IMR-90 (cell line): Measurements from ENCODE around the gene ZFAND5. TPM values are rescaled to one million over a fixed set of nuclear protein-coding genes. Genes with fewer than 3 reads are reported as not detected.

Source experiments
- ATAC-seq: fragments of 200-7000 bp; cut with Tn5 transposase; 2 replicates; pipeline ENCODE4 v1.9.1; 2020; ENCODE audit warnings: low read depth, mild to moderate bottlenecking, moderate library complexity
- BruUV-seq: library from RNA; stranded (reverse); fragments of 400-500 nt; replicated peaks from 2 replicates; lab custom pipeline; 2021; lab: Mats Ljungman, UMichigan
- CTCF ChIA-PET: fragments of 300-600 bp; formaldehyde crosslinking; extraction: SDS; loops from one replicate; lab custom pipeline; 2021; ENCODE audit warnings: antibody characterized with exemption; lab: Yijun Ruan, JAX
- POLR2A ChIA-PET: fragments of 300-600 bp; sonication (Branson Sonifier 250); formaldehyde crosslinking; loops from one replicate; lab custom pipeline; 2022; ENCODE audit warnings: antibody characterized with exemption; ENCODE audit not compliant: unreplicated experiment; lab: Charles Lee
- DNase-seq: peaks from one replicate; pipeline ENCODE4 v3.0.0; 2013
- H2AFZ ChIP-seq: replicated peaks from 2 replicates; pipeline ENCODE3; 2013; ENCODE audit warnings: low read length, mild to moderate bottlenecking; ENCODE audit not compliant: poor library complexity
- H2AK5ac ChIP-seq: 2 replicates; pipeline ENCODE4 v1.6.1; 2013; ENCODE audit warnings: low read depth, low read length, inconsistent platforms
- H2AK9ac ChIP-seq: replicated peaks from 2 replicates; pipeline ENCODE3; 2013; ENCODE audit warnings: mild to moderate bottlenecking, low read depth, low read length, moderate library complexity; ENCODE audit not compliant: poor library complexity
- H2BK120ac ChIP-seq: 2 replicates; pipeline ENCODE4 v1.6.1; 2013; ENCODE audit warnings: low read depth, low read length, inconsistent platforms
- H2BK15ac ChIP-seq: 3 replicates; pipeline ENCODE4 v1.6.1; 2013; ENCODE audit warnings: low read depth, low read length, inconsistent platforms
- H2BK20ac ChIP-seq: 2 replicates; pipeline ENCODE4 v1.6.1; 2013; ENCODE audit warnings: low read depth, mild to moderate bottlenecking, inconsistent platforms, low read length, moderate library complexity
- H2BK5ac ChIP-seq: 2 replicates; pipeline ENCODE4 v1.6.1; 2013; ENCODE audit warnings: mild to moderate bottlenecking, low read depth, low read length, inconsistent platforms; ENCODE audit not compliant: poor library complexity, severe bottlenecking
- H3K14ac ChIP-seq: replicated peaks from 2 replicates; pipeline ENCODE4 v1.6.1; 2013; ENCODE audit warnings: low read depth, low read length, inconsistent platforms
- H3K18ac ChIP-seq: 2 replicates; pipeline ENCODE4 v1.6.1; 2013; ENCODE audit warnings: low read depth, low read length, control low read depth
- H3K23ac ChIP-seq: 2 replicates; pipeline ENCODE4 v1.6.1; 2013; ENCODE audit warnings: low read depth, low read length, inconsistent platforms
- H3K27ac ChIP-seq: 2 replicates; pipeline ENCODE4 v1.5.1; 2013; ENCODE audit warnings: mild to moderate bottlenecking, control low read depth, low read length; ENCODE audit not compliant: insufficient read depth
- H3K27me3 ChIP-seq: 2 replicates; pipeline ENCODE4 v1.6.1; 2013; ENCODE audit warnings: low read length; ENCODE audit not compliant: control insufficient read depth, insufficient read depth
- H3K36me3 ChIP-seq: 2 replicates; pipeline ENCODE4 v1.6.1; 2013; ENCODE audit warnings: low read length, mixed read lengths; ENCODE audit not compliant: control insufficient read depth, insufficient read depth
- H3K4ac ChIP-seq: 2 replicates; pipeline ENCODE4 v1.6.1; 2013; ENCODE audit warnings: low read depth, low read length, inconsistent platforms
- H3K4me1 ChIP-seq: 2 replicates; pipeline ENCODE4 v1.6.1; 2013; ENCODE audit warnings: low read length, mixed read lengths; ENCODE audit not compliant: control insufficient read depth, insufficient read depth
- H3K4me2 ChIP-seq: 2 replicates; pipeline ENCODE4 v1.6.1; 2013; ENCODE audit warnings: low read depth, mild to moderate bottlenecking, control low read depth, low read length, moderate library complexity
- H3K4me3 ChIP-seq: 2 replicates; pipeline ENCODE4 v1.5.1; 2013; ENCODE audit warnings: low read depth, mild to moderate bottlenecking, control low read depth, low read length, moderate library complexity; ENCODE audit not compliant: insufficient read depth
- H3K56ac ChIP-seq: 2 replicates; pipeline ENCODE4 v1.6.1; 2013; ENCODE audit warnings: low read length, inconsistent platforms; ENCODE audit not compliant: insufficient read depth; ENCODE audit errors: extremely low read depth
- H3K79me1 ChIP-seq, 2 experiments: 2 replicates each; pipeline ENCODE4 v1.6.1; 2013; ENCODE audit warnings: low read length in 2 of 2, inconsistent platforms in 1 of 2, low read depth in 1 of 2
- H3K9ac ChIP-seq: 2 replicates; pipeline ENCODE4 v1.6.1; 2013; ENCODE audit warnings: low read depth, low read length, control low read depth
- H3K9me1 ChIP-seq: 2 replicates; pipeline ENCODE4 v1.6.1; 2013; ENCODE audit warnings: low read length, inconsistent platforms; ENCODE audit not compliant: insufficient read depth
- H3K9me3 ChIP-seq: 2 replicates; pipeline ENCODE4 v1.6.1; 2013; ENCODE audit warnings: low read length; ENCODE audit not compliant: control insufficient read depth, insufficient read depth
- H4K20me1 ChIP-seq: 2 replicates; pipeline ENCODE4 v1.6.1; 2013; ENCODE audit warnings: low read length, inconsistent platforms; ENCODE audit not compliant: insufficient read depth
- H4K5ac ChIP-seq: 2 replicates; pipeline ENCODE4 v1.6.1; 2013; ENCODE audit warnings: mild to moderate bottlenecking, low read depth, low read length, control low read depth
- H4K8ac ChIP-seq, 2 experiments: 2 replicates each; pipeline ENCODE4 v1.6.1; 2013; ENCODE audit warnings: low read depth in 2 of 2, low read length in 2 of 2, control low read depth in 1 of 2, inconsistent platforms in 1 of 2
- H4K91ac ChIP-seq: 2 replicates; pipeline ENCODE4 v1.6.1; 2013; ENCODE audit warnings: low read depth, low read length, inconsistent platforms; ENCODE audit not compliant: insufficient read depth
- BHLHE40 ChIP-seq: fragments of 150-350 bp; IDR thresholded peaks from 2 replicates; pipeline ENCODE4 v1.6.1; 2016; ENCODE audit warnings: mild to moderate bottlenecking, low read depth, low read length
- CEBPB ChIP-seq: IDR thresholded peaks from 2 replicates; pipeline ENCODE4 v1.6.1; 2012; ENCODE audit warnings: low read depth, low read length, improper control_type of control experiment
- FOS ChIP-seq: fragments of 150-350 bp; IDR thresholded peaks from 2 replicates; pipeline ENCODE4 v1.6.1; 2016; ENCODE audit warnings: low read depth, low read length
- MAFK ChIP-seq: IDR thresholded peaks from 2 replicates; pipeline ENCODE4 v1.6.1; 2012; ENCODE audit warnings: low read depth, low read length, improper control_type of control experiment
- MAZ ChIP-seq: IDR thresholded peaks from 2 replicates; pipeline ENCODE4 v1.6.1; 2012; ENCODE audit warnings: low read depth, mild to moderate bottlenecking, low read length, improper control_type of control experiment, moderate library complexity, borderline replicate concordance
- MXI1 ChIP-seq: IDR thresholded peaks from 2 replicates; pipeline ENCODE4 v1.6.1; 2012; ENCODE audit warnings: low read depth, mild to moderate bottlenecking, low read length, moderate library complexity, borderline replicate concordance
- RCOR1 ChIP-seq: IDR thresholded peaks from 2 replicates; pipeline ENCODE4 v1.6.1; 2012; ENCODE audit warnings: mild to moderate bottlenecking, low read length, improper control_type of control experiment; ENCODE audit not compliant: insufficient replicate concordance
- WGBS, 2 experiments: methylation state at CpG; one replicate each; pipeline versions ENCODE4 v1.1.5 to v1.1.7; 2013; ENCODE audit warnings: missing lambda C conversion rate in 2 of 2; ENCODE audit not compliant: insufficient read length in 1 of 2; ENCODE audit errors: extremely low coverage in 2 of 2; 5-methylcytosine and 5-hydroxymethylcytosine counted together
- dilution Hi-C: fragments of 300-500 bp; cut with HindIII; formaldehyde crosslinking; loops from one replicate; pipeline ENCODE4 v1.14.3; 2018; ENCODE audit warnings: low sequenced_read_pairs; ENCODE audit not compliant: unreplicated experiment
- in situ Hi-C: fragments of 300-500 bp; cut with MboI; formaldehyde crosslinking; loops from 3 replicates; pipeline ENCODE4 v1.14.3; 2019; ENCODE audit warnings: low sequenced_read_pairs, inconsistent platforms, mixed read lengths
- intact Hi-C: fragments of 100-400 bp; cut with micrococcal nuclease; formaldehyde crosslinking; loops from 2 replicates; pipeline ENCODE4 v1.10.0; 2022
- polyA plus RNA-seq, 3 experiments: library from polyadenylated mRNA; depleted of rRNA; stranded (reverse); fragments of >200 nt; gene quantifications; 2 replicates each; pipeline ENCODE4 v1.2.3, GENCODE V29; 2012; ENCODE audit warnings: low replicate concordance in 1 of 3
- total RNA-seq: library from RNA; depleted of rRNA; stranded (reverse); fragments of >200 nt; gene quantifications from 2 replicates; pipeline ENCODE4 v1.2.3, GENCODE V29; 2012

Gene ZFAND5
- total and polyA plus RNA-seq, 2 of the 4 experiments (the other 2 are of a cell fraction), result 35.8 to 85.2 TPM

DNA sequence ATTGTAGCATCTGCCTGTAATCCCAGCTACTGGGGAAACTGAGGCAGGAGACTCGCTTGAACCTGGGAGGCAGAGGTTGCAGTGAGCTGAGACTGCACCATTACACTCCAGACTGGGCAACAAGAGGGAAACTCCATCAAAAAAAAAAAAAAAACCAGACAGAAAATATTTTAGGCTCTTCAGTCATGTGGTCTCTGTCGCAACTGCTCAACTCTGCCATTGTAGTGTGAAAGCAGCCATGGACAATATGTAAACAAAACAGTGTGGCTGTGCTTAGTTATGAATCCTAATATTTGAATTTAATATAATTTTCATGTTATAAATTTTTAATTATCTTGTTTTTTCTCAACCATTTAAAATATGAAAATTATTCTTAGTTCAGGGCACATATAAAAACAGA, 38.4 kb downstream of the ZFAND5 start:
- Histone ChIP-seq H4K5ac (no peak overlapping the region), H2AK9ac (no peak overlapping the region), H3K4ac (no peak overlapping the region), H2BK5ac (no peak overlapping the region), H3K14ac (no peak overlapping the region), H3K9me3 (no peaks in the 10 kb centered on the region), H3K36me3 (no peaks in the 10 kb centered on the region), H3K27me3 (no peaks in the 10 kb centered on the region; the same call in 1 of the 2 replicates), H3K4me2 (no peak overlapping the region), H4K8ac (no peak overlapping the region), H3K4me3 (no peak overlapping the region), H4K91ac (no peak overlapping the region), H2BK120ac (no peak overlapping the region), H3K27ac (no peak overlapping the region), H2BK20ac (no peak overlapping the region), H3K4me1 (0 out of 2 replicates have a peak, but pooled peaks cover 1% of the 10 kb centered on the region), H2AK5ac (no peak overlapping the region), H3K18ac (no peak overlapping the region), H3K9ac (no peak overlapping the region), H2AFZ (no peak overlapping the region), H2BK15ac (no peak overlapping the region), H3K56ac (no peak overlapping the region), H3K23ac (no peak overlapping the region), H3K9me1 (no peaks in the 10 kb centered on the region), H3K79me1 (no peaks in the 10 kb centered on the region), H4K20me1 (no peaks in the 10 kb centered on the region)
- intact Hi-C loops, result no loop called here
- ATAC-seq, result no peak
- WGBS, 2 experiments, result no CpG with 5 or more reads among the region's 2 CpGs
- in situ Hi-C loops, result no loop called here
- CTCF ChIA-PET, result no interaction called here
- POLR2A ChIA-PET, result no interaction called here
- DNase-seq, result no peak
- no peak for TF ChIP-seq FOS
- no peak for TF ChIP-seq CEBPB
- no peak for TF ChIP-seq MXI1
- no peak for TF ChIP-seq RCOR1
- TF ChIP-seq MAFK, result no peak
- TF ChIP-seq BHLHE40, result no peak
- TF ChIP-seq MAZ, result no peak
- dilution Hi-C loops, result no loop called here
- no TSS peak for BruUV-seq
